Sigmoid colon (tissue), 7 donors: ENCODE results near the gene NFE2L1. TPM values are rescaled to one million over a fixed set of nuclear protein-coding genes. Genes with fewer than 3 reads are reported as not detected.

Experiments used
- DNase-seq: peaks from one replicate; pipeline ENCODE4 v3.0.0-alpha.2; 2019
- H3K27ac ChIP-seq, 4 donors: fragments of 200-600 bp; sonication (generic); one replicate each; pipeline ENCODE4 v1.5.1; 2016 to 2019; ENCODE audit warnings: mild to moderate bottlenecking in 1 of 4
- H3K27me3 ChIP-seq, 3 donors: fragments of 200-600 bp; sonication (generic); one replicate each; pipeline ENCODE4 v1.5.1; 2019; ENCODE audit warnings: mild to moderate bottlenecking in 1 of 3
- H3K36me3 ChIP-seq, 4 donors: fragments of 200-600 bp; sonication (generic); one replicate each; pipeline ENCODE4 v1.5.1; 2016 to 2019
- H3K4me1 ChIP-seq, 4 donors: fragments of 200-600 bp; sonication (generic); one replicate each; pipeline ENCODE4 v1.5.1; 2017 to 2019
- H3K4me3 ChIP-seq, 4 donors: fragments of 200-600 bp; sonication (generic); one replicate each; pipeline ENCODE4 v1.5.1; 2017 to 2019; ENCODE audit warnings: mild to moderate bottlenecking in 2 of 4, moderate library complexity in 1 of 4
- H3K9me3 ChIP-seq, 4 donors: fragments of 200-600 bp in 3 of 4; sonication (generic) in 3 of 4; one replicate each; pipeline versions ENCODE4 v1.5.1 to v1.6.1; 2013 to 2019
- CTCF ChIP-seq, 4 experiments: fragments of 450-650 bp in 3 of 4; fragments of 200-600 bp in 1 of 4; IDR thresholded peaks; one replicate each; pipeline ENCODE4 v1.5.1; 2016 to 2019; ENCODE audit warnings: antibody characterized with exemption in 4 of 4, mild to moderate bottlenecking in 3 of 4, moderate library complexity in 2 of 4
- EP300 ChIP-seq, 4 donors: sonication (generic); formaldehyde crosslinking; IDR thresholded peaks; one replicate each; pipeline ENCODE4 v1.6.1; 2017; ENCODE audit warnings: antibody characterized with exemption in 4 of 4
- POLR2A ChIP-seq, 2 donors: fragments of 450-650 bp; IDR thresholded peaks; one replicate each; pipeline ENCODE4 v1.6.1; 2016; ENCODE audit warnings: antibody characterized with exemption in 2 of 2, mild to moderate bottlenecking in 2 of 2, moderate library complexity in 2 of 2
- POLR2AphosphoS5 ChIP-seq, 4 donors: sonication (generic); formaldehyde crosslinking; IDR thresholded peaks; one replicate each; pipeline ENCODE4 v1.6.1; 2017; ENCODE audit warnings: antibody characterized with exemption in 4 of 4
- WGBS, 2 donors: extraction: QIAGEN DNeasy Blood & Tissue Kit; methylation state at CpG; one replicate each; pipeline ENCODE4 v1.1.7; 2013; 5-methylcytosine and 5-hydroxymethylcytosine counted together
- intact Hi-C: fragments of 100-400 bp; cut with DNase I; formaldehyde crosslinking; loops from one replicate; pipeline ENCODE4 v1.15.1; 2023
- polyA plus RNA-seq, 3 donors: library from polyadenylated mRNA; stranded (reverse); fragments of 200-250 nt; gene quantifications; one replicate each; pipeline ENCODE4 v1.2.3, GENCODE V29; 2013
- total RNA-seq, 4 donors: library from RNA; depleted of rRNA; stranded (reverse); fragments of >200 nt; gene quantifications; one replicate each; pipeline ENCODE4 v1.1.0, GENCODE V29; 2016
- donor health status: healthy with polysubstance abuse.
- donor health status: Bipolar disorder and iron deficiency.
- donor health status: healthy.

NFE2L1 gene
- total and polyA plus RNA-seq, 7 donors = 44.4 to 174 (median 134) TPM

DNA sequence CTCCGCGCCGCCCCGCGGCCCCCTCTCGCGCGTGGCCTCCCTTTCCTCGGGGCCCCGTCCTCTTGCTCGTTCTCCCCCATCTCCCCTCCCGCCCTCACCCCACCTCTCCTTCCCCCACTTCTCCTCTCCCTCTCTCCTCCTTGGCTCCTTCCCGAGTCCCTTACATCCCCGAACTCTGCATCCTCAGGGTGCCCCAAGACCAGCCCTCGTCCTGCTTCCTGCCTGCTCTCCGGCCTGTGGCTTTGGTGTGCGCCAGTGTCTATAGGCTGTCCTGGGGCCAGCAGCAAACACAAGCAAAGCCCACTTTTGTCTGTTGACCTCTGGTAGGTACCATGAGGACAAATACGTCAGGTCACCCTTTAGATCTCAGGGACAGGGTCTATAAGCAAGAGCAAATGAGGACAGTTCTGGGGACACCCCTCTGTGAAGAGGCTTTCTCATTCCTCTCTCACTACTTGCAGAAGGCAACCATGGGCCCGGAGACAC lies 10.3 kb upstream of the NFE2L1 start:
- Histone ChIP-seq H3K27ac (peak overlapping the region; percentile 81 to 85 (median 84)), H3K9me3 (no peaks in the 10 kb centered on the region), H3K36me3 (peaks cover 0 to 6% (median 0%) of the 10 kb centered on the region in 4 donors), H3K4me1 (peaks cover 0 to 16% (median 12%) of the 10 kb centered on the region in 4 donors), H3K27me3 (no peaks in the 10 kb centered on the region), H3K4me3 (peak overlapping the region; percentile 25 to 76 (median 70))
- intact Hi-C loops = loop anchor here (1.0 kb wide), 1 partner anchor 36 kb away; no protein-coding TSS in a partner anchor
- WGBS, 2 donors = 8 to 10% methylated on average over 19 of the region's 19 CpGs
- DNase-seq = no peak
- TF ChIP-seq POLR2AphosphoS5 (IDR thresholded peaks at IDR 0.05) (no peak), EP300 (IDR thresholded peaks at IDR 0.05) (no peak), CTCF (IDR thresholded peaks at IDR 0.05) (no peak), POLR2A (IDR thresholded peaks at IDR 0.05) (no peak)

DNA sequence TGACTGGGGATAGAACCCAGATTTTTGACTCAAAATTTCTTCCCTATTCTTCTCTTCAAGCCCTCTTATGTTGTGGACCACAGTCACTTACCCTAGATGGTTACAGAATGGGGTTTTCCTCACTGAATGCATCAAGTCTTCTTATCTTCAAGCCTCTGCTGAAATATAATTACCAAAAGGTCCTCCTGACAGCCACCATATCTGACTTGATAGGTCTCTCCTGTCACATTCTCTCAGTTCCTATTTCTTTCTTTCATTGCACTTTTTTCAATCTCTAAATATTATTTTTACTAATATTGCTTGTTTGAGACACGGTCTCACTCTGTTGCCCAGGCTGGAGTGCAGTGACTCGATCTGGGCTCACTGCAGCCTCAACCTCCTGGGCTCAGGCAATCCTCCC lies 9.5 kb upstream of the NFE2L1 start:
- no peak for DNase-seq
- H3K27me3 ChIP-seq = no peaks in the 10 kb centered on the region
- no peaks in the 10 kb centered on the region for H3K9me3 ChIP-seq
- WGBS, 2 donors = 81 to 89% methylated on average over 2 of the region's 2 CpGs
- intact Hi-C loops = no loop called here
- H3K27ac ChIP-seq = no peak overlapping the region
- no peak for TF ChIP-seq CTCF (IDR thresholded peaks at IDR 0.05)
- no peak for TF ChIP-seq EP300 (IDR thresholded peaks at IDR 0.05)
- TF ChIP-seq POLR2A (IDR thresholded peaks at IDR 0.05) = no peak
- no peak for TF ChIP-seq POLR2AphosphoS5 (IDR thresholded peaks at IDR 0.05)
- peaks cover 0 to 16% (median 12%) of the 10 kb centered on the region in 4 donors for H3K4me1 ChIP-seq
- peaks cover 0 to under 1% (median 0%) of the 10 kb centered on the region in 4 donors for H3K36me3 ChIP-seq
- H3K4me3 ChIP-seq = no peak overlapping the region

DNA sequence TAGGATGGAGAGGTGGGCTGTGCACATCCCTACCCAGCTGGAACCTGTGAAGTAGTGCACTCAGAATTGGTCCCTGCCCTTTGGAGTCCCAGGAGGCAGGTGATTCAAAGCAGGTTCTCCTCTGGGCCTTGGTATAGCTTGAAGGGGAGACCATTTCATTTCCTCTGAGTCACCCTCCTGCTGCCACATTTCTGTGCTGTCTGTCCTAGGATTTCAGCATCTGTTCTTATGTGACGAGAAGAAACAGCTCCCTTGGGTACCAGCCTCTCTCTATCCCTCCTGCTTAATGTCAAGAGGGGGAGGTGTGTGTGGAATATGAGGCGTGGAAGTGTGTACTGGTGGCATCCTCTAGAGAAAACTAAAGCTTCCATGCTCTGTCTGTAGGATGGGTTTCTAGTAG lies 5.0 kb upstream of the NFE2L1 start:
- peaks cover 0 to 16% (median 13%) of the 10 kb centered on the region in 4 donors for H3K4me1 ChIP-seq
- H3K9me3 ChIP-seq = no peaks in the 10 kb centered on the region
- H3K27ac ChIP-seq = no peak overlapping the region
- DNase-seq = no peak
- no peak overlapping the region for H3K4me3 ChIP-seq
- intact Hi-C loops = no loop called here
- no peak for TF ChIP-seq CTCF (IDR thresholded peaks at IDR 0.05)
- no peak for TF ChIP-seq POLR2A (IDR thresholded peaks at IDR 0.05)
- H3K27me3 ChIP-seq = no peaks in the 10 kb centered on the region
- no peaks in the 10 kb centered on the region for H3K36me3 ChIP-seq
- WGBS, 2 donors = 77 to 91% methylated on average over 2 of the region's 2 CpGs

GRCh38 chr17:48044851-48045250 lies 3.3 kb upstream of the NFE2L1 start:
- Histone ChIP-seq H3K4me3 (no peak overlapping the region), H3K27ac (no peak overlapping the region), H3K27me3 (no peaks in the 10 kb centered on the region), H3K9me3 (no peaks in the 10 kb centered on the region), H3K36me3 (no peaks in the 10 kb centered on the region), H3K4me1 (peaks cover 0 to 24% (median 21%) of the 10 kb centered on the region in 4 donors)
- TF ChIP-seq CTCF (IDR thresholded peaks at IDR 0.05) (no peak), POLR2AphosphoS5 (IDR thresholded peaks at IDR 0.05) (no peak), EP300 (IDR thresholded peaks at IDR 0.05) (no peak), POLR2A (IDR thresholded peaks at IDR 0.05) (no peak)
- no peak for DNase-seq
- intact Hi-C loops = no loop called here
- WGBS, 2 donors = 90 to 94% methylated on average over 4 of the region's 4 CpGs
